HTERT RPE-1 (cell line): ENCODE data around the gene CIT.

Experiments used
- in situ Hi-C: fragments of 300-500 bp; cut with MboI; formaldehyde crosslinking; loops from 4 replicates; pipeline ENCODE4 v1.14.3; 2020; ENCODE audit warnings: low sequenced_read_pairs

The CIT gene

DNA sequence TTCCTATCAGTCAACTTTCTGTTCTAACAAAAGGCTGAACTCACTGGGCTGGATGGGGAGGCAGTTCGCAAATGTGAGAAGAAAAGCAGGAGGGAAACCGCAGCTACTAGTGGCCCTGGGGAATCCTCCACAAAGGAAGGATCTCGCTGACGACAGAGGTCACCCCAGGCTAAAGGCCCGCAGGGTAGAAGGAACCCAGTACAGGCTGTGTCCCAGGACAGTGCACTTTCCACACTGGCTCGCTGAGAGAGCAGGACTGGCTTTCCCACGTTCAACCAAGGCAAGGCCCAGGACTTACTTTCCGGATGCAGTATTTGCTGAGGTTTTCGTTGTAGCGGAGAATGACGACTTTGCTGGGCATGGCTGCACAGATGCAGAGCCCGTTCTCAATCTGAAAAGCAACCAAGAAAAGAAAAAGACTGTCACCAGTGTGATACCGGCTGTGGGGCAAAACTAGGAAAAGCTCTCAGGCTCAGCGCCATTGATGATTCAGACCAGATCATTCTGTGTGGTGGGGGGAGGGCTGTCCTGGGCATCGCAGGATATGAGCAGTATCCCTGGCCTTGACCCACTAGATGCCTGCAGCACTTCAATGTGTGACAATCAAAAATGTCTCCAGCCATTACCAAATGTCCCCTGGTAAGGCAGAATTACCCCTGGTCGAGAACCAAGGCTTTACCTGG lies 172.9 kb downstream of the CIT start:
- in situ Hi-C loops, result no loop called here

DNA sequence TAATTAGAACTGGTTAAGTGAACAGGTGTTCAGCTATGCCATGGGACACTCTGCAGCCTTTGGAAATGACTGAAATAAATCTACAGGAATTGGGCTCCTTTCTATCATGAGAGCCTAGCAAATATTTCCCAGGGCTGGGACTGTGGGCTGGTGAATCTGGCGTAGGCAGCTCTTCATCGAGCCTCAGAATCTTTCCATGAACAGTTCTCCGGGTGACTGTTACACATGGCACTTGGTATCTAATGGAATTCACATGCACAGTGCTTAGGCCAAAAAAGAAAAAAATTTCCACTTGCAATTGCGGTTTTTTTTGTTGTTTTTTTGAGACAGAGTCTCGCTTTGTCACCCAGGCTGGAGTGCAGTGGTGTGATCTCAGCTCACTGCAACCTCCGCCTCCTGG lies 177.0 kb downstream of the CIT start:
- in situ Hi-C loops, result no loop called here

DNA sequence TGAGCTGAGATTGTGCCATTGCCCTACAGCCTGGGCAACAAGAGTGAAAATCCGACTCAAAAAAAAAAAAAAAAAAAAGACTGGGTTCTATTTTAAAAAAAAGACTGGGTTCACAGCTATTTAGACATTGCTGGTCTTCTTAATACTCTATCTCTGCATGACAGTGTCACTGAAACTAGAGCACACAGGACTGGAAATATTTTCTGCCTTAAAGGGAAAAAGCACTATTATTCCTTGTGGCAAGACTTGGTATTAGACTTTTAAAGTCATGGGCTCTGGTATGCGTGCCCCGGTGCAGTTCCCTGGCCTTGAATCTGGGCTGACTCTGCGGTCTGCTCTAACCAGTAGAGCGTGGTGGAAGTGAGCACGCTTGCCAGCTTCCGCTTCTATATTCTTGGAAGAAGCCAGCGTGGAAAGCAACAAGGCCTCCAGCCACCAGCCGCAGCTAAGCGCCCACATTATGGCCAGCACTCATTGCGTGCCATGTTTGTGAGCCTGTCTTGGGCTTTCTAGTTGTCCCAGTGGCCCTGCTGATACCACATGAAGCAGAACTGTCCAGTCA lies 177.8 kb downstream of the CIT start:
- in situ Hi-C loops, result no loop called here

DNA sequence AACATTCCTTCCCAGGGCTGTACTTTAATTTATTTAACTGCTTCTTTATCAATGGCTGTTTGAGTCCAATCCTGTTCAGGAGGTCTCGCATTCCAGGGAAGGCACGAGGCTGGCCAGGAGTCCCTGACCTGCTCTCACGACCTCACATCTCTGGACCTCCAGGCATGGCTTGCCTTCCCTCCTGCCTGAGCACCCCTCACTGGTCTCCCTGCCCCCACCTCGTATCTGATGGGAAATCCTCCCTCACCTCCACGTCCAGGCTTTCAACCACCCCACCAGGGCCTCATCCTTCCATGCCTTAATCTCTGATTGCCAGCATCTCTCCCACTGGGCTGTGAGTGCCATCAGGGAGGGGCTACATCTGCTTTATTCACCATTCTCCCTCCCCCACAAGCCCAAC lies 180.2 kb downstream of the CIT start:
- in situ Hi-C loops, result no loop called here

DNA sequence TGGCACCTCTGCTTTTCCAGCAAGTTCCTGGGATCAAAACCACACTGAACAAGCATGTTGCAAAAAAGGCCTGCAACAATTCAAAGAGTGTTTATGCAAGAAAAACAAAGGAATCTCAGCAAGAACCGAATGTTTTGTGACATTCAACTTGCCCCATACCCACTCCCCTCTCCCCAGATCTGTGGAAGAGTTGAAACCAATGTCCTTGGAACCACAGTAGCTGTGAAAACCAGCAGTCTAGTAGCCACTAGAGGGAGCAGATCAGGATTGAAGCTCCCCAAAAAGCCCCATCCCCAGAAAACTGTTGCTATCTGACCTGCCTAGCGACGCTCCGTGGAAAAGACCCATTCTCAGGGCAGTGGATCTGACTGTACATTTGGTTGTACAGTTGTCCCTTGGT lies 182.1 kb downstream of the CIT start:
- in situ Hi-C loops, result no loop called here

DNA sequence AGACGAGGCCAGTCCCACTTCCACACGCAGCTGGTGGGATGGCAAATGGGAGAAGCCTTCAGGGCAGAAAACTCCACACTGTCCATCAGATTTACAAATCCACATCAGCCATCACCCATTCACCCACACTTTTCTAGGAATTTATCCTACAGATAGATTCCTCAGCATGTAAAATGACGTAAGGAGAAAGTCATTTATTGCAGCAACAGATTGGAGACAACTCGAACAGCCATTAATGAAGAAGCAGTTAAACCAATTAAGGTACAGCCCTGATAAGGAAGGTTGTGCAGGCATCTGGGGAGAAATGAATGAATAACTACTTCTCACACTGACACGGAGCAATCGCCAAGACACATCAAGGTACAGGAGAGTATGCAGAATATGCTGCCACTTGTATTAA lies 183.0 kb downstream of the CIT start:
- in situ Hi-C loops, result no loop called here

DNA sequence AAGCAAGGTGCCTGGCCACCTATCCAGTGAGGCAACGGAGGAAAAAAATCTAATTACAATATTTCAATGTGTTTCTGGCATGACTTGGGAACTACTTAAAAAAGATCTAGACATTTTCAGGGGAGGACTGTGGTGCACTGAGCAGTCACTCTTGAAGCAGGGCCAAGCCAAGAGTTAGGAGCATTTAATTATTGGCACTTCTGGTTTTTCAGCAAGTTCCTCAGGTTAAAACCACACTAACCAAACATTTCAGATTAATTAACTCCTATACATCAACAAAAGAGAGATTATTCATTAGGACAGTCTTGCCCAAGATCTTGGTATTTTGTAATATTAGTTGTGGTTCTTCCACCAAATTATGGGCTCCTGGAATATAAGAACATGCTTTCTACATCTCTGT lies 183.6 kb downstream of the CIT start:
- in situ Hi-C loops, result no loop called here

DNA sequence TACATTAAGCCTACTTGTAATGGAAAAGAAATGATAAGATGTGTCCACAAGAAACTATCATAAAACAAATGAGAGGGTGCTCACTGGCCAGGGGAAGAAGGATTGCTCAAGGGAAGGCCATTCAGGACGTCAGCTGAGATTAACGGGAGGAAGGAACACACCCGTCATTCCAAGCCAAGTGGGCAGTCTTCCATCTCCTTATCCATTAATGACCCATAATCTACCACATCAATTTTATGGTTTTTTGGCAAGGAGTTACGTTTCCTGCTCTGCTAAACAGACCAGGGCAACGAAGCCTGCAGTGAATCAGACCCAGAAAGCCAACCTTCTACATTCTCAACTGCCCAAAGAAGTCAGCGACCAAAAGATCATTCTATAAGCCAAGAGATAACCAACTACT lies 184.1 kb downstream of the CIT start:
- in situ Hi-C loops, result no loop called here

DNA sequence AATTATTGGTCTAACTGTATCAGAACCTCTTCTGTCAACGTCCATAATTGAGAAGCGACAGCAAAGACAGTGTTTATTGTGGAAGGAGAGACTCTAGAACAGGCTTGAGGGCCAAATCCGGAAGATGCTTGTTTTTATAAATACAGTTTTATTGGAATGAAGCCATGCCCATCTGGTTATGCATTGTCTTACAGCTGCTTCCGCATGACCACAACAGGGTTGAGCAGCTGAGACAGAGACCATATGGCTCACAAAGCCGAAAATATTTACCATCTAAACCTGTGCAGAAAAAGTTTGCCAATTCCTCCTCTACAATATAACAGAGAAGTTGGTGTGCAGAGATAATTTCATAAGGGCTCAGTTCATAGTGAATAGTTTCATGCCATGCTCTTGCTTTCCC lies 184.7 kb downstream of the CIT start:
- in situ Hi-C loops, result no loop called here

DNA sequence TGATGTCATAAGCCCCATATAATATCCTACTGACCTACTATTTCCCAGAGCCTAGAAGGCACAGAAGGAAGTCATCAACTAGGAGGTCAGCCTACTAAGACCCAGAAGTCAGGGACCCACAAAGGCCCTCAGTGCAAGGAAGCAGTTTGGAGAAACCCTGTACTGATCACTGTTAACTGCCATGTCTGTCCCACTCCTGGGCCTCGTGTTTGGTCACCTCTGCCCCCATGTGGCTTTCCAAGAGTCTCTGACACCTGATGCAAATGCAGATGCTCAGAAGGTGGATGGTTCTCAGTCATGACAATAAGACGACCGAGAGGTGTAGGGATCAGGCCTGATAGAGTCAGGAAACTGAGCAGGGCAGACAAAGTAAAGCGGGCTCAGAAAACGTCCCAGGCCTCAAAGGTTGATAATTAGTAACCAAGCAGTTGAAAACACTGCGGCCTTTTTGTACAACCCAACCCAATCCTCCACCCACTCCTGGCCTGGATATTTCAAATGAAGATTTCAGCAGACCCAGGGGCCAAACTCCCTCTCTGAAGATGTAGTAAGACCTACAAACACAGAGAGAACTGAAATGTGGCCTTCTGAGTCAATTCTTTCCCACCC lies 185.8 kb downstream of the CIT start:
- in situ Hi-C loops, result no loop called here

DNA sequence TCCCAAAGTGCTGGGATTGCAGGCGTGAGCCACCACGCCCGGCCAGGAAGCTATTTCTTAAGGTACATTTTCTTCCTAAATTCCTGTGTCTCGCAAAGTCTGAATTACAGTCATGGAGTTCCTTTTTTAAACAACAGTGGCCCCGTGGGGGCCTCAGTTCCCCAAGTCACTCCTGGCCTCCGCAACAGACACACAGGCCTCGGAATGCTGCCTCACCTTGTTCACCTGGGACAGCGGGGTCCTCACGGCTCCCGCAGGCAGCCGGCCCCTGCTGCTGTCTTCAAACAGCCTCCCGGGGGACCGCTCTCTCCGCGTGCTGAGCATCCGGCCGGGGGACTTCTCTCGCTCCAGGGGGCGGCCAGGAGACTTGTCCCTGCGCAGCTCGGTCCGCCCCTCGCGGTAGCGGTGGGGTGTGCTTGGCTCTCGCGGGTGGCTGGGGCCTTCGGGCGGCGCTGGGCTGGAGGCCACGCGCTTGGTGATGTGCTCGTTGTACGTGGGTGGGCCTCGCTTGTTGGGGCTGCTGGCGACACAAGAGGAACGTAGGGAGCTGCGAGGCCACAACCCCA lies 187.1 kb downstream of the CIT start:
- in situ Hi-C loops, result no loop called here

DNA sequence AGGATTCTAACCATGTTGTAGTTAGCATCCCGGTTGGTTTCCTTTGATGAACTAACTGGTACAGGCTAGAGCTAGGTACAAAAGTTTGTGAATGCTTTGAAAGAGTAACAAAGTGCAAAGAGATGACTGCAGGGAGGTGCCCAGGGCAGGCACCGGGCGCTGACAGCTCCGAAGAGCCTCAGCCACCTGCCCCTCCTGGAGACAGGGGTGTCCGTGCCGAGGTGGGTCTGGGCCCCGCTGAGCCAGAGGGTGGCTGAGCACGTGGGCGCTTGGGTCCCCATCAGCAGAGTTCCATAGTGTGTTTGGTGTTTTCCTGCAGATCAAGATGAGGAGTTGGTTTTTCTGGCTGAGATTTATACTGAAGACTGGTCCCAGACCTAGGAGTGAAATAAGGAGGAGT lies 189.2 kb downstream of the CIT start:
- in situ Hi-C loops, result no loop called here

DNA sequence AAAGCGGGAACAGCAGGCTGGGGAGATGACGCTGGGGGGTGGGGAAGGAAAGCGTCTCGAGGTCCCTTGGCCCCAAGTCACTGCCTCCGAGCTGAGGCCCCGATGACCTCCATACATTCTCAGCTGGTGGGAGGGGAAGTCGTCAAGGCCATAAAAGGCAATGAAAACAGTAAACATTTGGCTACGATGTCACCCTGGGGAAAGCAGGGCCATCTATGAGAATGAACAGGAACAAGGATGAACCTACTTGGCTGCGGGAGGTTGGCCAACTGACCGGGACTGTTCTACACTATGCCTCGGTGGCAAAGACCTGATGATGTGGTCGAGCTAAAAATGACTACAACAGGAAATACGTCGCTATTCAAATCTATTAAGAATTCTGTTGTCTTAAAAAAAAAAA lies 189.7 kb downstream of the CIT start:
- in situ Hi-C loops, result no loop called here

DNA sequence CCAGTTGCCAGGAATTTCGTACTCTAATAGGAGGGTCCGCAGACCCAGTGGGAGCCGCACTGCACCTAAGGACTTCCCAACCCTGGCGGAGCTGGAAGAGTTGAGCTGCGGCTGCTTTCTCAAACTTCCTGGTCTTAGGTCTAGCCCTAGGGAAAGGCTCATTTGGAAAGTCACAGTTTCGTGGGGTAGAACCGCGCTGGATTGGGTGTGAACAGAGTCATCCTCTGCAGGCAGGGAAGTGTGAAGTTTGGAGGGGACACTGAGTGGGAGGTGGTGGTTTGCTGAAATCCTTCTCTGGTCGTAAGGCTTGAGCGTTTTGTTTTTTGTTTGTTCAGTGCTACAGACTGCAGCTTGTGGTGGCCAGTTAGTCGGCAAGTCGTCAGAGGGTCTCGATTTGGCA lies 190.3 kb downstream of the CIT start:
- in situ Hi-C loops, result no loop called here

DNA sequence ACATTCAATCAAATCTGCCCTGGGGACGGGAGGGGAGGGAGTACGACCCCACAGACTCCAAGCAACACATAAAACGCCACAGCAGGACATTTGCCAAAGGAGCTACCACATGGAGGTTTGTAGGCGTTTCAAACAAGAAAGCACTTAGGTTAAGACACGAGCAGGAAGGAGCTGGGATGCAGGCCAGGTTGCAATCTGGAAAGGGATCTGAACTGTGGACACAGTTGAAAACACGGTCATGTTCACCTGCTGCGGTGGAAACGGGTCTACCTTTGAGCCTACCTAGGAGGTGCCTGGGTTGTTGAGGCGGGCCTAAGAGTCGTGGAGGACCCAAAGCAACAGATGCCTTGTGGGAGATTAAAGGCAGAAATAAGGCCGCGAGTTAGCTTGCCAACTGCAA lies 190.8 kb downstream of the CIT start:
- in situ Hi-C loops, result no loop called here

DNA sequence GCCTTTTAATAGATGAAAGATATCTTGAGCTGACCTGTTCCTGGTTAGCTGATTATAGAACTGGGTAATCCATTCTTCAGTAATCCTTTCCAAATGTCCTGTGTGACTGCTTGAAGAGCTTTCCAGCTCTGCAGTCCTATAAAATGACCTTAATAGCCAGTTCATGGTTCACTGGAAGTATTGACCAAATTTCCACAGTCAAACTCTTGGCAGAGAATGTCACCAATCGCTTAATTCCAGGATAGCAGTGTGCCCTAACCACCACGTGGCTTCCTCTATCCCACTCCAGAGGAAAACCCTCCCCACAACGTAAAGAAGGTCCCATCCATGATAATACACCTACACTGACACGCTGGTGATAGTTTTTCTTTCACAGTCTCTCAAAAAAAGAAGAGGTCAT lies 191.7 kb downstream of the CIT start:
- in situ Hi-C loops, result no loop called here

DNA sequence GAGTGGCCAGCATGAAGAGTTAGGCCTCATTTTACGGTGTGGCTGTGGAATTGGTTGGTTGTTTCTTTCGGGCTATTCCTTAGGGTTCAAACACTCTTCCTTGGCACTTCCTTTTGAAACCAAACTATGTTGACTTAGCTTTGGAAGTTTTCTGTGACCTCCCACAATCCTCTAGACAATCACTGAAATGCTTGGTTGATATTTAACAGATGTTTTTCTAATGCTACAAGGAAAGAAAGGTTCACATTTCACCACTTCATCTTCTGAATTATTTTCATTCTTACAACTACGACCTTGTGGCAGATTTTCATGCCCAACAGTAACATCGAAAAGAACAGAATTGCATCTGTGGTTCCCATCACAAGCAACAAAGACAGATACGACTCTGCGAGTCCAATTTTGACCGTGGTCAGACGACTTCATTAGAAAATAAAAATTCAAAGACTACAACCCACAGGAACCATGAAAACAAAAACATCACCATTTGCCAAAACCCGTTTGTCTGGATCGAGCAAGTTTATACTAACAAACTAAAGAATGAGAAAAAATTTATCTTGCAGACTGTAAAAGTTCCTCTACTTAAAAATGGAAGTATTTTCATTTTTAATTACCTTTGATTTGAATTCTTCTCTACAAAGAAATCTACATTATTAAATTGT lies 192.3 kb downstream of the CIT start:
- in situ Hi-C loops, result no loop called here

DNA sequence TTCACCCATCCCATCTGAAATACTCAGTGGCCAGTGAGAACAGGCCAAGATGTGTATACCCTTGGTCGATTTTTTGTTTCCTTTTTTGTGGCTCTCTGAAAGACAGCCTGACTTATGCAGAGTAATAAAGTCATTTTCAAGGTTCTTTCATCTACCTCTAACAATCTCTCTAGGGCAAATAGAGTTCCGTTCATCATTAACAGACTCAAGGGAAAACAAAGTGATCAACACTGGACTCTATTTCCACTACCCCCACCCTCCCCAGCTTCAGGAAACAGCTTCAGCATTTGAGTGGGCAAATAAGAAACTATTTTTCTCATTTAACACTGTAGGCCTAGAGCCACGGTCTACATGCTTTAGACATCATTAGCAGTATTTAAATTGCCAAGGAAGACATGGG lies 193.3 kb downstream of the CIT start:
- in situ Hi-C loops, result no loop called here

DNA sequence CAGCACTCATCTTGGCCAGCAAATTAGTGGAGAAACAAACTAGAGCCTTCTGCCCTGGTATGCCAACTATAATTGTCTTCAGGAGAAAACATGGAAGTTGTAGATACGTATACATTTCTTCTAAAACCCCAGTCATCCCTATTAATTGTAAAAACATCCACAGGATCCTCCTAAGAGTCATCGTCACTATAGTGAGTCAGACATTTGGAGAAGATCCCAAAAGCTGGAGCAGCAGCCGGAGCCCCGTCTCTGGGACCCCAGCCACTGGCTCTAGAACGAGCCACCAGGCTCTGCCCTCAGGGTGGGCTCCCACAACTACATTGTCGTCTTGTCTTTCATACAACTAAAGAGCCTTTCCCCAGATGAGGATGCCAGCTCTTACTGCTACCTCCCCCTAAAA lies 193.7 kb downstream of the CIT start:
- in situ Hi-C loops, result no loop called here

DNA sequence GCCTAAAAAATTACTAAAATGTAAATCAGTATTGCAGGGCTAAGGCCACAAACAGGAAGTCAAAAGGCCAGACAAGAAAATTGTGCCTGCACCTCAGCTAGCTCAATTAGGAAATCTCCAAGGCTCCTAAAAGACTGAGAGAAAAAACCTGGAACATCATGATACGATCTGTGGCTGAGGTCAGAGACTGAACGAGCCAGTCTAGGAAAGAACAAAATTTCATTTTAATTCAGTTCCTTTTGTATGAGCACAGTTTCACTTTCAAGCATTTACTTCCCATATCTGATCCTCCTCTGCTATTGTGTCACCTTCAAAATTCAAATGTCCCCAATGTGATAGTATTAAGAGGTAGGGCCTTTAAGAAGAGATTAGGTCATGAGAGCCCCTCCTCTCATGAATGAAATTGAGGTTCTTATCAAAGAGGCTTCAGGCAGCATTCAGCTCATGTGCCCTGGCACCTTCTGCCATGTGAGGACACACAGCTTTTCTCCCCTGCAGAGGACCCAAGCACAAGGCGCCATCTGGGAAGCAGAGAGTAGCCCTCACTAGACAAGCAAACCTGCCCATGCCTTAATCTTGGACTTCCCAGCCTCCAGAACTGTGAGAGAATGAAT lies 194.4 kb downstream of the CIT start:
- in situ Hi-C loops, result no loop called here
